Right lobe of liver (tissue), 6 donors: Measurements from ENCODE around the gene EYA4. TPM values are rescaled to one million over a fixed set of nuclear protein-coding genes. Genes with fewer than 3 reads are reported as not detected.
"Not testable (repeated sequence)": the region's sequence is repeated elsewhere in the genome, so short reads cannot be mapped to it uniquely, and the experiment has no call there.

Experiments used
- ATAC-seq, 4 donors: fragments of 200-7000 bp; cut with Tn5 transposase; one replicate each; pipeline ENCODE4 v1.9.1; 2020; ENCODE audit warnings: mild to moderate bottlenecking in 4 of 4, moderate library complexity in 4 of 4
- DNase-seq, 3 donors: peaks; one replicate each; pipeline ENCODE4 v3.0.0-alpha.2; 2020
- H3K27ac ChIP-seq, 3 donors: fragments of 200-600 bp; one replicate each; pipeline ENCODE4 v1.8.0; 2022
- H3K27me3 ChIP-seq, 2 donors: fragments of 200-600 bp; one replicate each; pipeline ENCODE4 v1.8.0; 2022
- H3K36me3 ChIP-seq, 4 donors: fragments of 200-600 bp; sonication (generic) in 1 of 4; one replicate each; pipeline versions ENCODE4 v1.5.1 to v1.8.0; 2017 to 2022; ENCODE audit warnings: control low read depth in 1 of 4
- H3K4me1 ChIP-seq, 4 donors: fragments of 200-600 bp; sonication (generic) in 1 of 4; one replicate each; pipeline versions ENCODE4 v1.5.1 to v1.8.0; 2017 to 2022; ENCODE audit warnings: control low read depth in 1 of 4
- H3K4me3 ChIP-seq, 3 donors: fragments of 200-600 bp; one replicate each; pipeline ENCODE4 v1.8.0; 2022
- H3K9me3 ChIP-seq, 4 donors: fragments of 200-600 bp; sonication (generic) in 1 of 4; one replicate each; pipeline versions ENCODE4 v1.5.1 to v1.8.0; 2017 to 2022; ENCODE audit warnings: control low read depth in 1 of 4
- CTCF ChIP-seq, 4 donors: fragments of 200-600 bp in 3 of 4; fragments of 450-650 bp in 1 of 4; IDR thresholded peaks; one replicate each; pipeline versions ENCODE4 v1.5.1 to v1.8.0; 2016 to 2022; ENCODE audit warnings: antibody characterized with exemption in 4 of 4, mild to moderate bottlenecking in 2 of 4
- POLR2A ChIP-seq: fragments of 450-650 bp; IDR thresholded peaks from one replicate; pipeline ENCODE4 v1.6.1; 2017; ENCODE audit warnings: antibody characterized with exemption, mild to moderate bottlenecking
- WGBS: methylation state at CpG from one replicate; pipeline ENCODE4 v1.1.6; 2018; ENCODE audit warnings: low coverage, low lambda C conversion rate; ENCODE audit not compliant: insufficient coverage; ENCODE audit errors: missing lambda C conversion rate; 5-methylcytosine and 5-hydroxymethylcytosine counted together
- intact Hi-C, 2 donors: fragments of 100-400 bp; cut with DNase I; formaldehyde crosslinking; loops; one replicate each; pipeline versions ENCODE4 v1.11.2 to v1.14.1; 2022
- total RNA-seq, 6 experiments: library from RNA; depleted of rRNA in 2 of 6; stranded (reverse); fragments of >200 nt in 2 of 6; fragmentation: NEBNext Ultra II Directional in 3 of 6; extraction: Animal tissue kit (Norgen Biotek cat#: 25700) in 3 of 6; gene quantifications; one replicate each; pipeline versions ENCODE4 v1.1.0 to v1.2.4, GENCODE V29; 2016 to 2023
- donor health status: DM: no; HTN: yes; CAD: no.
- donor health status: DM: no; HTN: no; CAD: no.
- donor health status: DM: no; HTN: no; CAD: no.
- donor health status: DM: no; HTN: yes; CAD: no.
- donor health status: DM: no; HTN: yes; CAD: no.

The EYA4 gene
- total RNA-seq, 6 experiments from 2014 or later = 0.09 to 0.37 (median 0.35) TPM; not detected in 1

- Histone ChIP-seq H3K27me3 (no peaks in the 10 kb centered on the region), H3K36me3 (no peaks in the 10 kb centered on the region), H3K4me1 (no peaks in the 10 kb centered on the region), H3K27ac (no peak overlapping the region), H3K4me3 (no peak overlapping the region), H3K9me3 (no peaks in the 10 kb centered on the region)
- TF ChIP-seq CTCF (IDR thresholded peaks at IDR 0.05) (no peak), POLR2A (no peak)
- DNase-seq (no peak), ATAC-seq (no peak)
- intact Hi-C loops = no loop called here
- WGBS = 50% methylated on average over 1 of the region's 1 CpG
Measured at GRCh38 chr6:133393891-133394290, 152.7 kb downstream of the EYA4 start.

GRCh38 chr6:133394630-133395029, 153.5 kb downstream of the EYA4 start:
- Histone ChIP-seq H3K9me3 (no peaks in the 10 kb centered on the region), H3K4me3 (no peak overlapping the region), H3K36me3 (no peaks in the 10 kb centered on the region), H3K4me1 (no peaks in the 10 kb centered on the region), H3K27me3 (no peaks in the 10 kb centered on the region), H3K27ac (no peak overlapping the region)
- intact Hi-C loops = no loop called here
- no peak for DNase-seq
- TF ChIP-seq POLR2A (no peak), CTCF (IDR thresholded peaks at IDR 0.05) (no peak)
- no peak for ATAC-seq
- WGBS = 67% methylated on average over 2 of the region's 2 CpGs

- H3K9me3 ChIP-seq = no peaks in the 10 kb centered on the region
- H3K4me1 ChIP-seq = no peaks in the 10 kb centered on the region
- TF ChIP-seq POLR2A (no peak), CTCF (IDR thresholded peaks at IDR 0.05) (no peak)
- no peaks in the 10 kb centered on the region for H3K36me3 ChIP-seq
- WGBS = 72% methylated on average over 6 of the region's 6 CpGs
- intact Hi-C loops = no loop called here
- no peak for DNase-seq
- no peak overlapping the region for H3K27ac ChIP-seq
- ATAC-seq = no peak
- no peak overlapping the region for H3K4me3 ChIP-seq
- no peaks in the 10 kb centered on the region for H3K27me3 ChIP-seq
Measured at GRCh38 chr6:133396233-133396983, 155.3 kb downstream of the EYA4 start.

GRCh38 chr6:133396984-133397348, 155.8 kb downstream of the EYA4 start:
- no peaks in the 10 kb centered on the region for H3K27me3 ChIP-seq
- H3K27ac ChIP-seq = no peak overlapping the region
- no peak for TF ChIP-seq POLR2A
- H3K9me3 ChIP-seq = no peaks in the 10 kb centered on the region
- DNase-seq = no peak
- H3K36me3 ChIP-seq = no peaks in the 10 kb centered on the region
- H3K4me1 ChIP-seq = no peaks in the 10 kb centered on the region
- no peak overlapping the region for H3K4me3 ChIP-seq
- intact Hi-C loops = no loop called here
- no peak for ATAC-seq

- H3K36me3 ChIP-seq, H3K27me3 ChIP-seq, H3K4me3 ChIP-seq, DNase-seq, H3K4me1 ChIP-seq, H3K9me3 ChIP-seq, intact Hi-C loops, ATAC-seq, H3K27ac ChIP-seq: not testable (repeated sequence)
- WGBS = 18% methylated on average over 2 of the region's 4 CpGs
Measured at GRCh38 chr6:133397601-133398000, 156.4 kb downstream of the EYA4 start.
